ENCODE measurements around the gene IP6K1.
A peak's percentile ranks its signal among the peaks of the same experiment; 100 is the strongest.
"Not testable (repeated sequence)": the region's sequence is repeated elsewhere in the genome, so short reads cannot be mapped to it uniquely, and the experiment has no call there.

The IP6K1 gene

DNA sequence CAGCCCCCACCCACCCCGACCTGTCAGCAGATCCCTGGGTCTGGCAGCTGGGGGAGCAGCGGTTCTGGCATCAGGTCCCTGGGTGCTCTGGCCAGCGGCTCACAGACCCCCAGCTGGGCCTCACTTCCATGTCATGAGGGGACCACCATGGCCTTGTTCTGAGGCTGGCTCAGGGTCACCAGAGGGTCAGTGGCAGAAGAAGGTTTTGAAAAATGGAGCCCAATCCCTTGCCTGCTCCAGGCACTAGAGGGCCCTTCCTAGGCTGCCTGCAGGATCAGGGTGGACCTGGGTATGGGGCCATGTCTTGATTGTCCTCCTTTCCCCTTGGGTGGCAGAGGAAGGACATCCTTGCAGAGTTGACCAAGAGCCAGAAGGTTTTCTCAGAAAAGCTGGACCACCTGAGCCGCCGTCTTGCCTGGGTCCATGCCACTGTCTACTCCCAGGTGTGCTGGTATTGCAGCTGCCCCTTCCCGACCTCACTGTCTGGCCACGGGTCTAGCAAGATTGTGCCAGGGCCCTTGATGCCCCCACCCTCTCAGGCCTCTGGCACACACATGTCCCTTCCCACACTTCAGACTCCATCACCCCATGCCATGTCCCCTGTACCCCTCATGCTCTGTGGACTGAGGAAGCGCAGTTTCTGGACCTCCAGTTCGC lies 79.8 kb downstream of the IP6K1 start:
- DNase-seq, result no peak

DNA sequence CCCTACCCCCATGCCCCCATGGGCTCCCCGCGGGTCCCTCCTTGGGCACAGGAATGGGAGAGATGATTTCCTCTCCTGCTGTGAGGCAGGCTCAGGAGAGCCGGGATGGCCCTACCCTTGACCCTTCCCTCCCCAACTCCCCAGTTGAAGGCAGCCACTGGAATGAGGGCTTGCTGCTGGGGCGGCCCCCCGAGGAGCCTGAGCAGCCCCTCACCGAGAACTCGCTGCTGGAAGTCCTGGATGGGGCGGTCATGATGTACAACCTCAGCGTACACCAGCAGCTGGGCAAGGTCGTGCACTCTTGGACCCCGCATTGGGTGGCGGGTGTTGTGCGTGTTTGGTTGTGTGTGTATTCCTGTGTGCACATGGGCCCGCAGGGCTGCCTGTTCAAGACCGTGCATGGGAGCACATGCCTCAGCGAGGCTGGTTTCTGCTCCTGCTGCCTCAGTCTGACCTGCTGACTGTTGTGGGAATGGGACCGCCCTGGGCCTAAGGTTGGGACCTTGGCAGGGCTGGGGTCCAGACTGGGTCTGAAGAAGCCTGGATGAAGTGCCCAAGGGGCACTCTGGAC lies 80.9 kb downstream of the IP6K1 start:
- no peak for DNase-seq

DNA sequence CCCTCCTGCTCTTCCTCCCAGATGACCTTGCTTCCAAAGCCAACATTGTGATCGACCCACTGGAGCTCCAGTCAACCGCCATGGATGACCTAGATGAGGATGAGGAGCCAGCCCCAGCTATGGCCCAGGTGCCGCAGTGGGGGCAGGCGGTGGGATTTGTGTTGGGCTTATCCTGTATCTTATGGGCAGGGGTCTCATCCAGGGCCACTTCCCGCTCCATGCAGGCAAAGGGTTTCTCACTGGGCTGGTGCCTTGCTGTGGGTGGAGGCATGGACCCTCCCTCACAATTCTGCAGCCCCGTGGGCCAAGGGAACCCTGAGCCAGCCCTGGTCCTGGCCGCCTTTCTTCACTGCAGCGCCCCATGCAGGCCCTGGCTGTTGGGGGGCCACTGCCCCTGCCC lies 81.7 kb downstream of the IP6K1 start:
- no peak for DNase-seq

DNA sequence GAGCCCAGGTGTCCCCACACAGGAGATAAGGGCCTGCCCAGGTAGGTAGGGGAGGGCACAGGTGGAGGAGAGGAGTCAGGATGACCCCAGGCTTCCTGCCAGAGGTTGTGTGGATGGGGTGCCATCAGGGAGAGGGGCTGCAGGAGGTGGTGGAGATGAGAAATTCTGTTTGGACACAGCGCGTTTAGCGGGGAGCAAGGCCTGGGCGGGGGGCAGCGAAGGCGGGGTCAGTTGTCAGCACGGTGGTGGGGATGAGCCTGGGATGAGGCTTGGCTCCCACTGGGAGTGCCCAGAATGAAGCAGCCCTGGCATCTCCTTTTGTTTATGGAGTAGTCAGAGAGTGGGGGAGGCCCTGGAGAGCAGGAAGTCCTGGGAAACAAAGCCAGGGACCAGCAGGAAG lies 82.4 kb downstream of the IP6K1 start:
- DNase-seq, result no peak

DNA sequence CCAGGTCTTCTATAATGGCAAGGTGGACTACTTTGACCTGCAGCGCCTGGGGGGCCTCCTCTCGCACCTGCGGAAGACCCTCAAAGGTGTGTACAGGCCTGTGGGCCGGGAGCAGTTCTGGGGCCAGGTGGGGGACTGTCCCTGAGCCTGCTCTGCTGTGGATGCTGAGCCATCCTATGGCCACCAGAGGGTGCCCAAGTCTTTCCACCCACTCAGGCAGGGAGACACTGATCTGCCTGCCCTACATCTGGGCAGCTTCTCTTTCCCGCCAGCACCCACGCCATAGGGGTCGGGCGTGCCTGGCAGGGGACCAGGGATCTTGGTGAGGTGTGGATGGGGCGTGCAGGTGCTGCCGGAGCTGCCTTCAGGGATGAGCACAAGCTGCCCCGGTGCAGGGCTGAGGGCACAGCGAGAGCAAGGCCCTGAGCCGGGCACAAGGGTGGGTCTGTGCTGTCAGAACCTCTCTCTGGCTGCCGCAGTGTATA lies 82.9 kb downstream of the IP6K1 start:
- peak; percentile 74 for DNase-seq

DNA sequence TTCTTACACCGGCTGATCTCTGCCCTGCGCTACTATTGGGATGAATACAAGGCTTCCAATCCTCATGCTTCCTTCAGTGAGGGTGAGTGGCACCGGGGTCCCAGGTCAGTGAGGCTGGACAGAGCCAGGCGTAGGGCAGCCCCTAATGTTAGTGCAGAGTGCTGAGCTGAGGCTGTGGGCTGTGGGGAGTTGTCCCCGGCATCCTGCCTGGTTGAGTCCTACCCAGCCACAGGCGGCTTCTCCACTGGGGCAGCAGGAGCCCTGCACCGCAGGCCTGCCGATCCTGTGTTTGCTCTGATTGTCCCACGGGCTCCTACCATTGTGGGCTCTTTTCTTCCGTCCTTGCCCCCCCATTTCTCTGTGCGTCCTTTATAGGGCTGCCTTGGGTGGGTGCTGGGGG lies 83.7 kb downstream of the IP6K1 start:
- no peak for DNase-seq

DNA sequence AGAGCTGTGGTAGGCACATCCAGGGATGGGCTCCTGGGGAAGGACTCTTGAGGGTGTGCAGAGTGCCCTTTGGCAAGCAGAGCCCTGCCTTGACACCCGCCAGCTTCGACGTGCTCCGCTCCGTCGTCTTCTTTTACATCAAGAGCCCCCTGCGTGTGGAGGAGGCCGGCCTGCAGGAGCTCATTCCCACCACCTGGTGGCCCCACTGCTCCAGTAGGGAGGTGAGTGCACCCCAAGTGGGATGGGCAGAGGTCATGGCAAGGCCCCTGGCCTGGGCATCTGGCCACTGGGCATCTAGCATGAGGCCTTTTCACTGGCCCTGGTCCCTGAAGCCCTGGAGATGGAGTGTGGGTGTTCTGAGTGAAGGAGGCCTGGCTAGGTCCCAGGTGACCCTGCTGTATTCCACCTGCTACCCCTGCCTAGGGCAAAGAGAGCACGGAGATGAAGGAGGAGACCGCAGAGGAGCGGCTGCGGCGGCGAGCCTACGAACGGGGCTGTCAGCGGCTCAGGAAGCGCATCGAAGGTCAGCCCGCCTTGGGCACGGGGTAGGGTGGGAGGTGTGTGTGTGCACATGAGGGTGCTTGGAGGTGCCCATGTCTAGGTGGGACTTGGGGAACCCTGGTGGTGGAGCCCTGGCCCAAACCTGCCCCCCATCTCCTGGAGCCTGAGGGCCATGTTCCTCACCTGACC lies 84.8 kb downstream of the IP6K1 start:
- no peak for DNase-seq

DNA sequence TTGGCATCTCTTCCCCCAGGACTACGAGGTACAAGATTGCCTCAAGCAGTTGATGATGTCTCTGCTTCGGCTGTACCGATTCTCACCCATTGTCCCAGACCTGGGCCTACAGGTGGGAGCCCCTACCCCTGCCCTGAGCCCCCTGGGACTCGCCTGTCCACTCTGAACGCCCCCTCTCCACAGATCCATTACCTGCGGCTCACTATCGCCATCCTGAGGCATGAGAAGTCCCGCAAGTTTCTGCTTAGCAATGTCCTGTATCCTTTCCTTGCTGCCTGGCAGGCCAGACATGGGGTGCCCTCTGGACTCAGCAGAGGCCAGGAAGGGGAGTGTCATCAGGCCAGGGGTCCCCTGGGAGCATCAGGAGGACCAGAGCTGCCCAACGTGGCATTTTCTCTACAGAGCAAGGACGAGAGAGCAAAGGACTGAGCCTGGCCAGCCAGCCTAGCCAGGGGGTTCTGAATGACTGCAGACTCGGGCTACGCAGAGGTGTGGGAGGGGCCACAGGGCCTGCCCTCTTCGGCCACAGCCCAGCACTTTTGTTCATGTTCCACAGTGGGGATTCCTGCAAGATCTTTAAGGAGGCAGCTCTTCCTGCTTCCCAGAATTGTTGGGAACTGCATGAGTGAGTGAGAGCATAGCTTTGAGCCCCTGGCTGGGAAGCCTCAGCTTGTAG lies 85.8 kb downstream of the IP6K1 start:
- no peak for DNase-seq

DNA sequence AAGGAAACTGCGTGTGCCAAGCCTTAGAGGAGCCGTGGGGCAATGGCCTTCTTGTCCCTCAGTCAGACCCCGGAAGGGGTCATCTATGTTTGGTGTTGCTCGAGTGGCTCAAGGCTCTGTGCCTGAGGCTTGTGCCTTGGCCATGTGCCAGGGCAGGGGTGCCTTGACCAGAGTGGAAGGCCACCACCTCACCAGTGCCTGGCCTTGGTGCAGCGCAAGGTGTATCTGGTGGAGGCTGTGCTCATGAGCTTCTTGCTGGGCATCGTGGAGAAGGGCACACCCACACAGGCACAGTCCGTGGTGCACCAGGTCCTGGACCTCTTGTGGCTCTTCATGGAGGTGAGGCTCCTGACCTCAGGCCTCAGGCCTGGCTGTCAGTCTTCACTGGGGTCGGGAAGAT lies 86.3 kb downstream of the IP6K1 start:
- DNase-seq, result no peak

DNA sequence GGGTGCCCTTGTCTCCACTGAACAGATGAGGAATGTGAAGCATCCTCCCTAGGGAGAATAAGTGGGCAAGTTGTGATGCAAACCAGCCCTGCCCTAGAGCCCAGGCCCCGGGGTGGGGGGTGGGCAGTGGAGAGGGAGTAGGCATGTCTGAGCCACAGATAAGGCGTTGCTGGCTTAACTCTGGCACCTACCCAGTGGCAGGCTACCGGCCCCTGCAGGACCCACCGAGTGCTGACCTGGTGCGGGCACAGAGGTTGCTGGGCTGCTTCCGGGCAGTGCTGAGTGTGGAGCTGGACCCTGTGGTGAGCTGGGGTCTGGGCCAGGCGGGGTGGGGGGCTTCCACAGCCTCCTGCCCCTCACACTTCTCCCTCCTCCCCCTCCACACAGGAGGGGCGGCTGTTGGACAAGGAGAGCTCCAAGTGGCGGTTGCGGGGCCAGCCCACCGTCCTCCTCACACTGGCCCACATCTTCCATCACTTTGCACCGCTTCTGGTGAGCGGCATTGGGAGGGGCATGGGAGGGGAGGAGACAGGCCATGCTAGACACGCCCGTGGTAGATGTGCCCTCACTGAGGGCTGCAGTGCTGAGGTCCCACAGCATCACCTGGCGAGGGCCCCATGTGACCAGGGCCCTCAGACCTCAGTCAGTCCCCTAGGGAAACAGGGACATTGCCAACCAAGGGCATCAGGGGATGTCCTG lies 86.9 kb downstream of the IP6K1 start:
- no peak for DNase-seq

DNA sequence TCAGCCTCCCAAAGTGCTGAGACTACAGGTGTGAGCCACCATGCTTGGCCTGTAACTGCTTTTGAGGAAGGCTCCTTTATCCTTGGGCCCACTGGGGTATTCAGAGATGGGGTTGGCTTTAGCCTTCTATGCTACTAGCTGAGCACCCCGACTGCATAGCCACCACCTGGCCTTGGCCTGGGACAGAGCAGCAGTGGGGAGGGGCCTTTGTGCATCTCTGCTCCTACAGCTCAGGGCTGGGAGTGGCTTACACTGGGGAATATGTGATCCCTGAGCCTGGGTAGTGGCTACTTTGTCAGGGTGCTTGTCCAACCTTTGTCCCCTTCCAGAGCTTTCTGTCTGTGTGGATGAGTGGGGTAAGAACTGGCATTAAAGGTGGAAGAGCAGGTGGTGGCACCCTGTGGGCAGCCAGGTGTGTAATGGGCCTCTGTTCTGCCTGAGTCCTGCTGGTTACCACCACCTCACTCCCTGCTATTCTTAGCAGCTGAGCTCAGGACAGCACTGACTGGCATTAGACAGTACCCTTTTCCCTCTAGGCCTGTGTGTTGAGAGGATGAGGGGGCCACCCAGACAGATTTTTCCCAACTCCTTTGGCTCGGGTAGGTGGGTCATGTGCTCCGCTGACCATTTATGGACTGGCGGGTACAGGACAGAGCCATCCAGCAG lies 90.9 kb downstream of the IP6K1 start:
- DNase-seq, result not testable (repeated sequence)

DNA sequence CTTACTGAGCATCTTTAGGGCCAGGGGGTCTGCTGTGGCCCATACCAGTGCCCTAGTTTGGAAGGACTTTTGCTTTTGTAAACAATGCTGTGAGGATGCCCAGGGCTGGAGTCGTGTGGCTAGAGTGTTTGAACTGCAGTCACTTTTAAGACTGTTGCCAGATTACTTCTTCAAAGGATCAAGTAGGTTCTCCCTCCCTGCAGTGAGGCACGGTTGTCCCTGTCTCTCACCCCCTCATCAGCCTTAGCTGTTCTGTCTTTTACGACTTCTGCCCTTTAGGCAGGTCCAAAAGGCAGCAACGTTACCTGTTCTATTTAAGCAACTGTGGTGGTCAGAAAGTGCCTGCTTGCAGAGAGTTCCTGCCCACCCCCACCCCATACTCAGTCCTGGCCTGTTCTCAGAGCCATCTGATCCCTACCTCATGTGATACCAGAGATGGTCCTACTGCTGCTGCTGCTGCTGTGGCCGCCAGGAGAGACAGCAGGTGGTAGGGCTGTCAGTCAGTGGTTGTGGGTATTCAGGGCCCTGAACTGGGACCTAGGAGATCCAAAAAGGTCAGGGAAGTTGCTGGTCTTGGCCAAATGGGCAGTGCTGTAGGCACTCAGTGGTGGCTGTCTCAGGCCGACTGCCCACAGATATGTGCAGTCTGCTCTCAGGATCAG lies 91.8 kb downstream of the IP6K1 start:
- DNase-seq, result not testable (repeated sequence)

DNA sequence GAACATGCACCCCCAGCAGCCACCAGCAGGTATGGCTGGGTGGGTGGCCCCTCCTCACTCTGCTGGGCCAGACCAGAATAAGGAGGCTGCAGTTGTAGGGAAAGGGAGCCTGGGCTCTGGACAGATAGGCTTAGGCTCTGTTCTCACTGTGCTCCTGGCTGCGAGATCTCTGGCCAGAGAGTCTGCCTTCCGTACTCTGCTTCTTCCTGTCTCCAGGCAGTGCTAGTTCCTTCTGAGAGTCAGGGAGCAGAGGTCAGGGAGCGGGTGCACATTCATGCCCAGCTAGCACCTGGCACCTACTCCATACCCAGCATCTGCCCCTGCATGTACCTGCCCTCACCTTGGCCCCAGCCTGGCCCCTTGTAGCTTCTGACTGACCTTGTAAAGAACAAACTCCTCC lies 94.9 kb downstream of the IP6K1 start:
- not testable (repeated sequence) for DNase-seq

DNA sequence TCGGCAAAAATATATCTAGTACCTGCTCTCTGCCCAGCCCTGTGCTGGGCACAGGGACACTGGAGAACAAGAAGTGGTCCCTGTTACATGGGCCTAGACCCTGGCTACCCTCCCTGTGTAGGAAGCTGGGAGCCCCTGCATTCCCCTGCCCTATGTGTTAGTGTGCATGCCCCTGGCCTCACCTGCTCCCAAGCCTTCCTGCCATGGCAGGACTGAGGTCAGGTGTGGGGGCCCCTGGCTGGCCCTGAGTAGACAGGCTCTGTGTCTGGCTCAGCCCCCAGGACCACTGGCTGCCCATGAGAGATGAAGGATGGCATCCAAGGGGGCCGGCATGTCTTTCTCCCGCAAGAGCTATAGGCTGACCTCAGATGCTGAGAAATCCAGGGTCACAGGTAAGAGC lies 95.5 kb downstream of the IP6K1 start:
- not testable (repeated sequence) for DNase-seq

DNA sequence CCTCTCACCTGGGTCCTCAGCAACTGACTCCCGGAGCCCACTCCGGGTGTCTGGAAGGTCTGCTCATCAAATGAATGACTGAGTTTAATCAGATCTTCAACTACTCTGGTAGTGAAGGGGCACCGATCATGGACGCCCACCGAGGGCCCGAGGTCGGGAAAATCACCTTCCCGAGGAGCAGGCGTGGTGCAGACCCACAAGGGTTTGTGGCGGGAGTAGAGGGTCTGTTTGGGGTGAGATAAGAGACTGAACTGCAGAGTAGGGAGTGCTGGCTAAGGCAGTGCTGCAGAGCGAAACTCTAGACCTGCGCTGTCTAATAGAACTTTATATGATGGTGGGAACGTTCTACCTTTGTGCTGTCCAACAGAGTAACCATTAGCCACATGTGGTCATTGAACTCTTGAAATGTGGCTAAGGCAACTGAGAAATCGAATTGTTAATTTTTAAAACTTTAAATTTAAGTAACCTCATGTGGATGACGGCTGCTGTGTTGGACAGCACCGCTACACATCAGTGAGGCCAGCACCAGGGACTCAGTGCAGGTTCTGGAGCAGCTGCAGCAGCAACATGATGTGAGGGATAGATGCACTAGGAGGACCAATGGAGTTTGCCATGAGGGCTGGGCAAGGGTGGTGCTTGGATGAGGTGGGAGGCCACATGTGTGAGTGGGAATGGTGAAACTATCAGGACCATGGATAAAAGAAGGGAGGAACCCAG lies 96.3 kb downstream of the IP6K1 start:
- not testable (repeated sequence) for DNase-seq

DNA sequence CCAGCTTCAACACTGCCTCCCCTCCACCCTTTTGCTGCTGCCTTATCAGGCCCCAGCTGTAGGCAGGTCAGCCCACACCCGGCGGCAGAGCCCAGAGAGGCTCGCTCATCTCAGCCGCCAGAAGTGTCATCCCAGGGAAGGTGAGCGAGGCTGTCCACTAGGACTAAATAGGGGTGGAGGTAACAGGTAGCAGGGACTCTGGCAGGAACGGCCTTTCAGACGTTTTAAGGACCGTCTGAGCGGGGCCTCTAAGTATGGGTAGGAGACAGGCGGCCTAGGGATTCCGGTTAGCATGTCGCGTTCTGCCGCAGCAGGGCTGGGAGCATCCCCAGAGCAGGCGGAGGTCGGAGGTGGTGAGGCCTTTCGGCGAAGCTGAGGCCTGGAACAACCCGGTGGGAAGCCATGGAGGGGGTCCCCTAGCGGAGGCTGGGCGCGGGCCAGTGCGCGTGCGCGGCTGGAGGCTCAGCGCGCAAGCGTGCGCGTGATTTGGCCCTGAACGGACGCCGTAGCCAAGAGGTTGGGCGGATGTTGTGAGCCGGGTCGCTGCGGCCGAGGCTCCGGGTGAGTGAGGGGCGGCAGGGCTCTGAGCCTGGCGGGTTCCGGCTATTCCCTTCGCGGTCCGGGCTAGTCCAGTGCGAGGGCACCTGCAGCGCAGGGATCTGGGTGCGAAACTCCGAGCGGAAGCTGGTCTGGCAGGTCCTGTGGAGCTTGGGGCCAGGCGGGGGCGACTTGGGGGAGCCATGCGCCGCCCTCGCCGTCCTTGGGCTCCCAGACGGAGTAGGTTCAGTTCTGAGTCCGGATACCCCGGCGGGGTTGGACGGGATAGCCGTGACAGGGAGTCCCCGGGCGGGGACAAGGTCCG lies 97.1 kb downstream of the IP6K1 start, which contains the start of the genes MST1 and RNF123:
Gene MST1, minus strand, starts transcription at position 429 of the 862 bp plus-strand sequence. CDS start 783 bp downstream, outside the sequence.
Gene RNF123, plus strand, starts transcription at position 512 of the 862 bp plus-strand sequence. CDS start 1,609 bp downstream, outside the sequence.
- peak; percentile 88 for DNase-seq

DNA sequence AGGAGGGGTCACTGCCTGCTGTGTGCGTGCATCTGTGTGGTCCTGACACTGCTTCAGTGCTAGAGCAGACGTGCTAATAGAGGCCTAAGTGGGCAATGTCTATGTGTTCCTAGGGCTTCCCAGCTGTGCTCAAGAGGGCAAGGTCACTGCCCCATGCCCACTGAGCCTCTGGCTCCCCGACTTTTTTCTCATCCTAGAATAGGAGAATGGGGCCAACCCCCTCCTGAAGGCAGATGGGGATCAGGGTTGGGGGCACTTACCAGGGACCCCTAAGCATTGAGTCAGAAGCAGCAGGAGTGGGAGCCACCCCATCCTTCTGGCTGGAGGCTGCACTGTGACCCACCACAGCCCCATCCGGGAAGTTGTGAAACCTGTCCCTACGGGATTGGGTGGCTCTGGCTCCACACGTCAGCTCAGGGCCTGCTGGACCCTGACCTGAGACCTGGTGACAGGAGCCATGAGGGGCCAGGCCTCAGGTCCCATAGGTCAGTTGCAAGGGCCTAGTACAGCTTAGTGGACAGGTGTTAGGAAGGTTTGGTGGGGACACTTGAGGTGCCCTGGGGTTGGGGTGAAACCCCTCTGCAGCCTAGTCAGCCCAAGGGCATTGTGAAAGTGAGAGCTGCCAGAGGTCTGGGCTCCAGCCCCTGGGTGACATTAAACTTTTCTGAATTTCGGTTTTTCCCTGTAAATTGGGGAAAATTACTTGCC lies 97.8 kb downstream of the IP6K1 start:
- not testable (repeated sequence) for DNase-seq

DNA sequence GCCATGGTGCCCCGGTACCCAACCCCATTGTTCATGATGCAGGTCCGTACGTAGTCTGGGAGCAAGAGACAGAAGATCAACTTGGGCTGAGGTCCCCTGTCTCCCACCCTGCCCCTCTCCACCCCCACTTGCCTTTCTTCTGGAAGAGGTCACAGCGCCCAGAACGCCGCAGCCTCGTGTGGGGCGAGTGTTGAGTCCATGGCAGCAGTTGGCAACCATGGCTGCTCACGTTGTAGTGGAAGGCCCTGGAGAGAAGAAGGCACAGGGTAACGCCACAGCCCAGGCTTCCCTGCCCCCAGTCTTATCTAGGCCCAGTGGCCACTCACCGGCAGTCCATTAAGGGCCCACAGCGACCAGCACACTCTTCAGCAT lies 98.9 kb downstream of the IP6K1 start:
- not testable (repeated sequence) for DNase-seq

DNA sequence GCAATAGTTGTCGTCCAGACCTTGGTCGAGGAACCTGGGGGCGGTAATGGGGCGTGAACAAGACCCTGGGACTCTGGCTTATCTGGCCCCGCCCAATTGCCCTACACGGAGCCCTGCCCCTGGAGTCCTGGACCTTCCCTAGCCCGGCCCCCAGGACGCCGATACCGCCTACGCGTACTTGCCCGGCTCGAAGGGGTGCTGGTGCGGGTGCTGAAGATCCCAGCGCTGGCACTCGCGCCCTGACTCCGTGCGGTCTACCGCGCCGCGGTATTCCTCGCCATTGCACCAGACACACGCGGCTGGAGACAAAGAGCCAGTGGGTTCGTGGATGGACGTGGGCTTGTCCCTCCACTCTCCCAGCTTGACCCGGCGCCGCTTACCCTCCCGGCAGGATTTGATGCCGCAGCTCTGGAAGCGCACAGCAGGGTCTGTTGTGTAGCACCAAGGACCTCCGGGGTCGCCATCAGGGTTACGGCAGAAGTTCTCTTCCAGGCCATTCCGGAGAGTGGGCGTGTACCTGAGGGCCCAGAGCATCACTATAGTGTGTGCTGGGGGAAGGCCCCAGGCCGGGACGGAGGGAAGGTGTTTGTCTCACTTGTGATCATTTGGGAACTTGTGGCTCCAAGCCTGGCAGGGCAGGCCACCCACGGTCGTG lies 99.4 kb downstream of the IP6K1 start:
- peak; percentile 32 for DNase-seq
